Endothelial cell of umbilical vein (primary cell): ENCODE measurements around the gene ULK4.

ENCODE experiments used
- GATA2 ChIP-seq: IDR thresholded peaks from 2 replicates; pipeline ENCODE4 v1.7.0; 2011; ENCODE audit warnings: low read depth, mild to moderate bottlenecking, moderate library complexity, mixed read lengths, low read length; ENCODE audit not compliant: insufficient read length, insufficient read depth
- POLR2A ChIP-seq: IDR thresholded peaks from 2 replicates; pipeline ENCODE4 v1.6.1; 2012; ENCODE audit warnings: low read depth, mild to moderate bottlenecking, control low read depth, low read length

- TF ChIP-seq GATA2, result no peak
- TF ChIP-seq POLR2A, result no peak
These were observed 473.4 kb downstream of the ULK4 start for GRCh38 chr3:41488501-41488900.
